HEK293T (cell line): ENCODE measurements around the gene ODAPH.
"Not testable (repeated sequence)": the region's sequence is repeated elsewhere in the genome, so short reads cannot be mapped to it uniquely, and the experiment has no call there.

Experiments used
- ARNT ChIP-seq: fragments of 450-650 bp; IDR thresholded peaks from 2 replicates; pipeline ENCODE4 v1.6.1; 2017; ENCODE audit warnings: mild to moderate bottlenecking
- SP1 ChIP-seq: fragments of 450-650 bp; IDR thresholded peaks from 2 replicates; pipeline ENCODE4 v1.6.1; 2017
- SUZ12 ChIP-seq: fragments of 450-650 bp; IDR thresholded peaks from 2 replicates; pipeline ENCODE4 v1.6.1; 2016; ENCODE audit warnings: mild to moderate bottlenecking

DNA sequence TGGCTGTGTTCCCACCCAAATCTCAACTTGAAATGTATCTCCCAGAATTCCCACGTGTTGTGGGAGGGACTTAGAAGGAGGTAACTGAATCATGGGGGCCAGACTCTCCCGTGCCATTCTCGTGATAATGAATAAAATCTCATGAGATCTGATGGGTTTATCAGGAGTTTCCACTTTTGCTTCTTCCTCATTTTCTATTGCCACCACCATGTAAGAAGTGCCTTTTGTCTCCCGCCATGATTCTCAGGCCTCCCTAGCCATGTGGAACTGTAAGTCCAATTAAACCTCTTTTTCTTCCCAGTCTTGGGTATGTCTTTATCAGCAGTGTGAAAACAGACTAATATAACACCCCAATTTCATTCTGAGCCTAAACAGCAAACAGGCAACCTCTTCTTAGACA is 46.3 kb upstream of the ODAPH start:
- TF ChIP-seq ARNT, SUZ12, SP1: not testable (repeated sequence)
